Femur (tissue), 1 donor: Measurements from ENCODE around the gene SYNGR1.

Experiments used
- DNase-seq: peaks from one replicate; pipeline ENCODE4 v3.0.0-alpha.2; 2017

Gene SYNGR1

GRCh38 chr22:39374191-39374590, 24.4 kb downstream of the SYNGR1 start:
- peak; percentile 15 for DNase-seq

DNA sequence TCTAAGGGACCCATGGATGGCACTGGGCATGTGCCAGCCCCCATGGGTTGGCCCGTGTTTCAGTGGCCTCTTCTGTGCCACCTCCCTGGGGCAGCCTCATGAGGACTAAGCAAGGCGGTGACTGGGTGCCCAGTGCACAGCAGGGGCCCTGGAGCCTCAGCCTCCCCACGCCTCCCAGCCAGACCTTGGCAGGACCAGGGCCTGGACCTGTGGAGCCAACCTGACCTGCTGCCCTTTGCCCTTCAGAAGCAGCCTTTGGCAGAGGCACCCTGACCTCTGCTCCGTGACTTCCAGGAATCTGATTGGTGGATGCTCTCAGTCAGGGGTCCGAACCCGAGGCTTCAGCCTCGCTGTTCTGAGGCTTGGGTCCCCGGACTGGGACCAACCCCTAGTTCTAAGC, 25.0 kb downstream of the SYNGR1 start:
- DNase-seq, result peak; percentile 12

GRCh38 chr22:39375646-39376045, 25.9 kb downstream of the SYNGR1 start:
- DNase-seq, result no peak

GRCh38 chr22:39379756-39380730, 30.3 kb downstream of the SYNGR1 start:
- no peak for DNase-seq

DNA sequence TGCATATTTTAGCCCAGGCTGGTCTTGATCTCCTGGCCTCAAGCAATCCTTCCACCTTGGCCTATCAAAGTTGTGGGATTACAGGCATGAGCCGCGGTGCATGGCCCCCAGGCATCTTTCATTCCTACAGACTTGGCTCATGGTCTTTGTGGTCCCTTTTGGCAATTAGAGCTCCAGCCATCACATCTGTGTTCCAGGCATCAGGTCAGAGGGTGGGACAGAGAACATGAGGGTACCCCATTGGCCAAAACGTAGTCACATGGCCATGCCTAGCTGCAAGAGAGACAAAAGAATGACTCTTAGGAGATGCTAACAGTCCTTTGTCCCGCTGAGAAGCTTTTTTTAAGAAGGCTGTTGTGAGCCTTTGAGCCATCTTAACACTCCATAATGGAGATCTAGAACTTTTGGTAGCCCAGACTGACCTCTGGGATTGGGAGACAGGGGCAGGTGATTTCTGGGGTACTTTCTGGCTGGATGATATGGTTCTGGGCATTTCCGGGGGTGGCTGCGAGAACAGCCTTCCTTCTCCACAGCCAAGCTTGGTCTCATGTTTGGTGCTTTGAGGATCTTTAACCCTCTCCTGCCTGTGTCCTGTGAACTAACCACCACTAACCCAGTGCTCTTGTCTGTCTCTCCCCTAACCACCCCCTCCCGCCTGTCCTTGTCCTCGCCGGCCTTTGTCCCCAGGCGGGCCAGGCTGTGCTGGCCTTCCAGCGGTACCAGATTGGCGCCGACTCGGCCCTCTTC, 31.4 kb downstream of the SYNGR1 start:
- DNase-seq, result no peak

- DNase-seq, result no peak
Observed at GRCh38 chr22:39381930-39382329, 32.1 kb downstream of the SYNGR1 start.

- no peak for DNase-seq
Observed at GRCh38 chr22:39382410-39382809, 32.6 kb downstream of the SYNGR1 start.

- no peak for DNase-seq
Observed at GRCh38 chr22:39383841-39384625, 34.2 kb downstream of the SYNGR1 start.

GRCh38 chr22:39384750-39385480, 35.1 kb downstream of the SYNGR1 start:
- DNase-seq, result no peak

GRCh38 chr22:39388261-39389011, 38.6 kb downstream of the SYNGR1 start:
- peak; percentile 88 for DNase-seq

GRCh38 chr22:39389420-39389819, 39.6 kb downstream of the SYNGR1 start:
- DNase-seq, result no peak

GRCh38 chr22:39392341-39392948, 42.7 kb downstream of the SYNGR1 start:
- DNase-seq, result no peak

DNA sequence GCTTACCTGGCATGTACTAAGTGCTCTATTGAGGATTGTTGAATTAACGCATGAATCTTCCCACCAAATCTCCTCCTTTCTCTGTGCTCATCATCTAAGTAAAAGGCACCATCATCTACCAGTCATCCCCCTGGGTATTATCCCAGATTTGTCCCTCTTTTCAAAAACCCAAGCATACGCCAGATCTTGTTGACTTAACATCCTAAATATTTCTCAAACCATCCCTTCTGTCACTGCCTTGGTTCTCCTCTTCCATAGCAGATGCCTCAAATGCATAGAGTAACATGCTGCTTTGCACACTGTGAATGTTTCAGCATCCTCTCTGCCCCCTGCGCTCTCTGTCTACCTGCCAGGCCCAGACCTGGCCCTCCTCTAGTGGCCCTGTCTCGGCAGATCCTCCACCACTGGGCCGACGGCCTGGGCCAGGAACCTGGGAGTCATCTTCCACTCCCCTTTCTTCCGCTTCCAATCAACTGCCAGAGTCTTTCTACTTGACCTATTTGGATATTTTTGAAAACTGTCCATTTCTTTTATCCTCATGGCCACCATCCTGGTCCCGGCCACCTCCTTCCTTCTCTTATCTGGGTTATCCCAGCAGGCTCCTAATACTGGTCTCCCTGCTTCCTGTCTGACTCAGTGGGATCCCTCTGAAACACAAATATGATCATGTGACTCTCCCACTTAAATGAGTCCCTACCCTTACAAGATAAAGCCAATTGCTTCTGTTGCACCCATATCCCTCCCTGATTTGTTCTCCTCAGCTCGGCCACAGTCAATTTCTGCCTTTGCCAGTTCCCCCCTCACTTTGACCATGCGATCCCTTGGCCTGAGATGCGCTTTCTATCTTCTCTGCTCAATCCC, 46.4 kb downstream of the SYNGR1 start:
- DNase-seq, result no peak

GRCh38 chr22:39396797-39397195, 47.0 kb downstream of the SYNGR1 start:
- no peak for DNase-seq

DNA sequence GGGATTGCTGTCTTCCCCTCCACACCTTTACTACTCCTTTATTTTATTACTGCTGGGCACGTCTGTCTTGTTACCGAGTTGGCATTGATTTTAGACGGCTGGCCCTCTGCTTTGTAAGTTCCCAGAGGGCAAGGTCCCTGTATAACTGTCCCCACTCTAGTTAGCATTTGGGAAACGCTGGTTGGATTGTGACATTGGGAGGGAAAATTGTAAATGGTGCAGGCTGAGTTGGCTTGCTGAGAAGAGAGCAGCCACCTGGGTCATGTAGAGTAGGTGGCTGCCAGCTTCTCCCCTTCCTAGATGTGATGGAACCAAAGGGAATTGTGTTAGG, 51.5 kb downstream of the SYNGR1 start:
- DNase-seq, result no peak

GRCh38 chr22:39405346-39406085, 55.7 kb downstream of the SYNGR1 start:
- DNase-seq, result peak; percentile 77

- DNase-seq, result no peak
Observed at GRCh38 chr22:39408173-39408572, 58.4 kb downstream of the SYNGR1 start.

GRCh38 chr22:39408807-39409206, 59.0 kb downstream of the SYNGR1 start:
- DNase-seq, result no peak

- no peak for DNase-seq
Observed at GRCh38 chr22:39409516-39410029, 59.8 kb downstream of the SYNGR1 start.
